Activated gamma-delta T cell (primary cell): ENCODE data around the gene GNLY.

Source experiments
- DNase-seq: peaks from one replicate; lab custom pipeline; 2025; lab: John Stamatoyannopoulos, UW

GNLY gene

GRCh38 chr2:85684806-85685205 lies 9.4 kb upstream of the GNLY start:
- no peak for DNase-seq

DNA sequence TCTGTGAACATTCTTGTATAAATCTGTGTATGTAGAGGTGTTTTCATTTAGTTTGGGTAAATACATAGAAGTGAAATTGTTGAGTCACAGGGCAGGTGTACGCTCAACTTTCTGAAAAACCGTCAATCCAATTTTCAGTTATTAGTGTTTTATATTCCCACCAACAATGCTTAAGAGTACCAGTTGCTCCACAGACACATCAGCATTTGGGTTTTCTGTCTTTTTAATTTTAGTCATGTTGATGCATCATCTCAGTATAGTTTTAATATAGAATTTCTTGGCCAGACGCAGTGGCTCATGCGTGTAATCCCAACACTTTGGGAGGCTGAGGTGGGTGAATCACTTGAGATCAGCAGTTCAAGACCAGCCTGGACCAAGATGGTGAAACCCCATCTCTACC lies 3.2 kb upstream of the GNLY start:
- no peak for DNase-seq

- no peak for DNase-seq
Measured at GRCh38 chr2:85692039-85692645, 2.0 kb upstream of the GNLY start.

- no peak for DNase-seq
Measured at GRCh38 chr2:85695121-85695520, 963 bp downstream of the GNLY start.

GRCh38 chr2:85695691-85696668 lies 1.8 kb downstream of the GNLY start:
- DNase-seq = no peak

DNA sequence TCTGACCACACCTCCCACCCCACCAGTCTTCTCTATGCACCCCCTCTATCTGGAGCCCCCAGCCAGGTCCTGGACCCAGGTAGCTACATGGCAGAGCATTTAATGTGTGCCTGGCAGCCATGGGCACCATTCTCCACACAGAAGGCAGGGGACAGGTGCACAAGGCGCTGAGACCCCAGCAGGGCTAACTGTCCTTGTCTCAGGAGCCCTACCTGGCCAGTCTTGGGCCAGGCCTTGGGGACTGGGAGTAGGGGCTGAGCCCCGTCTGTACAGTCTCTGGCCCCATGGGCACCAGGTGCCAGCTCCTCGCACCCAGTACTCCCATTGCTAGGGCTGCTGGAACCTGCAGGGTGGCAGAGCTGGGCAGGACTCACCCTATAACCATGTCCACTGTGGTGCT lies 2.9 kb downstream of the GNLY start:
- no peak for DNase-seq

DNA sequence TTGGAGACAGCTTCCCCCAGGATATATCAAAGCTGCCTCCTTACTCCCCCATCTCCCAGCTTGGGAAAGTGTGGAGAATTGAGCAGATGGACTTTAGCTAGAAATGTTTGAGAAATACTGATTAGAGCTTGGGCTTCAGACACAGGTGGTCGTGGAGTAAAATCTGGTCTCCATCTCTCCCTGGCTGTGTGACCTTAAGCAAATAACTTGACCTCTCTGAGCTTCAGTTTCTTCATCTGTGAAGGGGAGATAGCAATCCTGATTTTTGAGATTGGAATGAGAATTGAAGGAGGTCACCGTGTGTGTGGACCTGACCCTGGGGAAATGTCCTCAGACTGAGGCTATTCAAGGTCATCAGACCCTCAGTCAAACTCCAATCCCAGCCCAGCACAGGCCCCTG lies 3.6 kb downstream of the GNLY start:
- no peak for DNase-seq

GRCh38 chr2:85698184-85698879 lies 4.2 kb downstream of the GNLY start:
- no peak for DNase-seq

DNA sequence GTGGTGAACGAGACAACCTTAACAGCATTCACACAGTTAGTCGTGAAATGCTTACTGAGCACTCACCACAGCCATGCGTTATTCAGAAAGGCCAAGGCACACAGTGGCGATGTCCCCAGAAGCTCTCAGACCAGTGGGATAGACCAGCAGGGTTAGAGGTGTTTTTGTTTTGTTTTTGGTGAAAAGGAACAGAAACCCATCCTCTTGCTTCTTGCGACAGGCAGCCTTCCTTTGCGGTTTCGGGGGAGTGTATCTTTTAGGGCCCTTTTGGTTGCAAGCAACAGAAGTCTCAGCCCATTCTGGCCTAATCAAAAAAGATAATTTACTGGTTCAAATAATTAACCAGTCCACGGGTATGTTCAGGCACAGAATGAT lies 4.7 kb downstream of the GNLY start:
- DNase-seq = no peak

GRCh38 chr2:85699325-85699724 lies 5.2 kb downstream of the GNLY start:
- DNase-seq = no peak

- DNase-seq = no peak
Measured at GRCh38 chr2:85702172-85702571, 8.0 kb downstream of the GNLY start.

GRCh38 chr2:85702800-85703199 lies 8.6 kb downstream of the GNLY start:
- DNase-seq = no peak

DNA sequence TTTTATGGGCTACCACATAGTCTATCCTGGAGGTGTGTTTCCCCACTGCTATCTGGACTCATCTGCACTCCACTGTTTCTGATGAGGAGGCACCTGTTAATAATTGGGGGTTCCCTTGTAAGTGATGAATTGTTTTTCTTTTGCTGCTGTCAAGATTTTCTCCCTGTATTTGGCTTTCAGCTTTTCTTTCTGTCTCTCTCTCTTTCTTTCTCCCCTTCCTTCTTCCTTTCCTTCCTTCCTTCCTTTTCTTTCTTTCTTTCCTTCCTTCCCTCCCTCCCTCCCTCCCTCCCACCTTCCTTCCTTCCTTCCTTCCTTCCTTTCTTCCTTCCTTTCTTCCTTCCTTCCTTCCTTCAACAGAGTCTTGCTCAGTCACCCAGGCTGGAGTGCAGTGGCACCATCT lies 9.2 kb downstream of the GNLY start:
- no peak for DNase-seq

GRCh38 chr2:85704038-85704437 lies 9.9 kb downstream of the GNLY start:
- DNase-seq = no peak

GRCh38 chr2:85704800-85705679 lies 10.9 kb downstream of the GNLY start:
- DNase-seq = no peak

GRCh38 chr2:85705680-85706039 lies 11.5 kb downstream of the GNLY start:
- no peak for DNase-seq

DNA sequence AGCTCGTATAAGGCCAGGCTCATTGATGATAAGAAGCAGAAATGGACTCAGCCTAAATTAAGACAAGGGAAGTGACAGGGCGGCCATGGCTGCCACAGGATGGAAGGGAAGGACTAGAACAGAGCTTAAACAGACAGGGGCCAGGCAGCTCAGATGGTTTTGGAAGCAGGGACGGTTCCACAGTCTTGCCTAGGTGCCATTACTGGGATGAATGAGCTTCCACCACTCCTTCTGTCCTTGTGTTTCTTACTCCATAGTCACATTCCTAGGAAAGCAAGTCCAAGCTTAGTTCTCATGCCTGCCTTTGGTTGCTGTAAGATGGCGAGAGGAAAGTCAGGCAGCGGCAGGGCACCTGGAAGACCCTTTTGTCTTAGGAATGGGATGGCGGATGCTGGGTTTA lies 11.9 kb downstream of the GNLY start:
- no peak for DNase-seq

DNA sequence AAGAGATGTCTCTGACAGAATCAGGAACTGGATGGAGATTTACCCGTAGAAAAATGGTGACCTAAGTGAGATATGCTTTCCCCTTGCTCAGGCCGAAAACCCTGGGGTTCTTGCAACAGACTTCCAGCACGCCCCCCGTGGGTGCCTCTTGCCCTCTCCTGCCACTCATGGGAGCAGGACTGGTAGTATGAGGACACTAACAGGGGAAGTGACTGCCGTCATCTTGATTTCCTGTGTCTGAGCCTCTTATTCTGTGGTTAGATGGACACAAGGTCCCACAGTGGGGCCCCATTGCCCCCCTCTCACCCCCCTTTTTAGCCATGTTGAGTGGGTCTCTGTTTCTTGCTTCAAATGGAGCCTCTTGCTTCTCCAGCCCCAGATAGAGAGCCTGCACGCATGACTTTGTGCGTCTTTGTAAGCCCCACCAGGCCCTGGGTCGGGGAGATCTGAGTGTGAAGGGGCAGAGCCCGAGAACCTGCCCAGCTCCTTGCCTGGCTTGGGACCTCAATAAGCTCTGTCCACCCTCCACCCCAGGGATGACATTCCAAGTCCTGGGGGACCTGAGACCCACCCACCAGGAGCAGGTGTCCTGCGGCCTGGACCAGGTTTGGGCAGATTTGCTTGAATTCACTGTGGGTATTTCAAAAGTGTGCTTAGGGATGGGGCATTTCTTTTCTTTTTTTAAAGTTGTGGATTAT lies 12.6 kb downstream of the GNLY start:
- DNase-seq = no peak

DNA sequence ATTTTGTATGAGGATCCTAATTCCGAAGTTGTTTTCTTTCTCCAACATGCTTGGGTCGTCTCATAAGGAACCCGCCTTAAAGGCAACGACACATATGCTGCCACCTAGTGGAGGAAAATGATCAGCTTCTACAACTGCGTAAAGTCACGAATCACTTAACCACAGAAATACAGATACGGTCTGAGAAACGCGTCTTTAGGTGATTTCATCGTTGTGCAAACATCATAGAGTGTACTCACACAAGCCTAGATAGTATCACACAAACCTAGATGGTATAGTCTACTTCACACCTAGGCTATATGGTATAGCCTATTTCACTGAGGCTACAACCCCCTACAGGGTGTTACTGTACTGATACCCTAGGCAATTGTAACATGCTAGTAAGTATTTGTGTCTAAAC lies 13.1 kb downstream of the GNLY start:
- no peak for DNase-seq

DNA sequence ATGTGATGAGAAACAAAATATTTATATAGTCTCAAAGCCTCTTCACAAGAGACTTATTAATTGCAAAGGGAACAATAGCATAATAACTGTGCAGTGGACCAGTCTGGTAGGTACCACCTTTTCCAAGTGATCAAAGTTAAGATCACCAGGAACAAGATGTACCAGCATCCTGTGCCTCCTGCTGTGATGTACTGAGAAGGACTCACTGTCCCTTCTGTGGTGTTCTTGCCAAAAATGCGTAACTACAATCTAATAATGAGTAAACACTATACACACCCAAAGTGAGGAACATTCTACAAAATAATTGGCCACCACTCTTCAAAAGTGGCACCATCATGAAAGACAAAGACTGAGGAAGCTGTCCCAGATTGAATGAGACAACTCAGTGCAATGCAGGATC lies 14.5 kb downstream of the GNLY start:
- DNase-seq = no peak

DNA sequence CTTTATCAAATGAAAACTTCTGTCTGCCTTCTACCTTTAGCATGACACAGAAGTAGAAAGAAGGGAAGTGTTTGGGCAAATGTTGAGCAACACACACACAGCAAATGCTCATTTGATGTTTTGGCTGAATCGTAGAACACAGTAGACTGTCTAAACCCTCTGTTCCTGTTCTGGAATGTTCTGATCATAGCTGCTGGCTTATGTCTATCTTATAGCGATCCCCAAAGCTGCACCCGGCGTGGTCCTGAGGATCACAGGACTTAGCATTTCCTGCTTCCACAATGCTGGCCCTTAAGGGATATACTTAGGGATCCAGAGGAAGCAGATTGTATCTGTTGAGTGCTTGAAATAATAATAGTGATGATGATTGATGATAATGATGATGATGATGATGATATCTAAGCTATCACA lies 15.2 kb downstream of the GNLY start:
- no peak for DNase-seq
